NCI-H187 treated with DMSO at 0.1 percent for 48 hours (cell line): ENCODE data around the gene SRRM3.
"Not testable (repeated sequence)": the region's sequence is repeated elsewhere in the genome, so short reads cannot be mapped to it uniquely, and the experiment has no call there.

Source experiments
- DNase-seq: peaks from one replicate; lab custom pipeline; 2025; lab: John Stamatoyannopoulos, UW

The SRRM3 gene

GRCh38 chr7:76201732-76202665, at the start of gene SRRM3:
Gene SRRM3 (plus strand): TSS chr7:76201896. CDS start chr7:76235067, 33,171 bp downstream.
- DNase-seq, result peak; percentile 4

- DNase-seq, result no peak
These were observed 49.8 kb upstream of the SRRM3 start for GRCh38 chr7:76151932-76152331.

- DNase-seq, result not testable (repeated sequence)
These were observed 48.0 kb upstream of the SRRM3 start for GRCh38 chr7:76153571-76154230.

- DNase-seq, result no peak
These were observed 45.8 kb upstream of the SRRM3 start for GRCh38 chr7:76155938-76156337.

GRCh38 chr7:76156992-76157685, 44.6 kb upstream of the SRRM3 start:
- not testable (repeated sequence) for DNase-seq

- not testable (repeated sequence) for DNase-seq
These were observed 43.3 kb upstream of the SRRM3 start for GRCh38 chr7:76158416-76158815.

- not testable (repeated sequence) for DNase-seq
These were observed 39.1 kb upstream of the SRRM3 start for GRCh38 chr7:76162416-76163170.

- DNase-seq, result not testable (repeated sequence)
These were observed 37.9 kb upstream of the SRRM3 start for GRCh38 chr7:76163812-76164211.

- no peak for DNase-seq
These were observed 36.4 kb upstream of the SRRM3 start for GRCh38 chr7:76165106-76165972.

- DNase-seq, result no peak
These were observed 35.7 kb upstream of the SRRM3 start for GRCh38 chr7:76165973-76166403.

GRCh38 chr7:76166404-76167255, 35.1 kb upstream of the SRRM3 start:
- DNase-seq, result peak; percentile 83

GRCh38 chr7:76173566-76174205, 28.0 kb upstream of the SRRM3 start:
- DNase-seq, result no peak

GRCh38 chr7:76176951-76177350, 24.7 kb upstream of the SRRM3 start:
- DNase-seq, result not testable (repeated sequence)

- no peak for DNase-seq
These were observed 22.0 kb upstream of the SRRM3 start for GRCh38 chr7:76179686-76180085.

GRCh38 chr7:76182225-76182960, 19.3 kb upstream of the SRRM3 start:
- no peak for DNase-seq

- DNase-seq, result no peak
These were observed 16.4 kb upstream of the SRRM3 start for GRCh38 chr7:76185187-76185896.

- DNase-seq, result no peak
These were observed 14.4 kb upstream of the SRRM3 start for GRCh38 chr7:76187272-76187671.

GRCh38 chr7:76189276-76189675, 12.4 kb upstream of the SRRM3 start:
- no peak for DNase-seq
